Lung (tissue), 4 donors: ENCODE data around the gene RAB4B. TPM values are rescaled to one million over a fixed set of nuclear protein-coding genes. Genes with fewer than 3 reads are reported as not detected.

Experiments
- polyA plus RNA-seq, 2 donors: library from polyadenylated mRNA; stranded (reverse); fragments of 200-250 nt; gene quantifications; one replicate each; pipeline ENCODE4 v1.2.1, GENCODE V29; 2013
- total RNA-seq, 2 donors: library from RNA; depleted of rRNA in 1 of 2; stranded (reverse); fragments of >200 nt in 1 of 2; gene quantifications; one replicate each; pipeline ENCODE4 v1.2.1, GENCODE V29; 2014 to 2021
- donor health status: Bipolar disorder and iron deficiency.
- donor health status: healthy.
- donor health status: DM: yes; HTN: yes; CAD: no.

RAB4B gene
- total and polyA plus RNA-seq, 4 donors: 11.5 to 90.9 (median 75.8) TPM

Other genes starting within 250 kb of the RAB4B start
- 100 to 1,000 TPM in 1 of 2 donors, 10 to 100 TPM in 1; 21.1 to 105 TPM for gene SHKBP1, start 201.4 kb upstream of the RAB4B start, total RNA-seq
- gene SHKBP1, start 201.4 kb upstream of the RAB4B start, polyA plus RNA-seq: 100 to 1,000 TPM in 1 of 2 donors, 10 to 100 TPM in 1; 89.0 to 191 TPM
- gene LTBP4, start 176.9 kb upstream of the RAB4B start, total RNA-seq: 100 to 1,000 TPM; 203 to 290 TPM
- 10 to 100 TPM; 73.0 to 99.4 TPM for gene LTBP4, start 176.9 kb upstream of the RAB4B start, polyA plus RNA-seq
- 10 to 100 TPM; 18.5 to 41.2 TPM for gene NUMBL, start 87.6 kb upstream of the RAB4B start, total RNA-seq
- 10 to 100 TPM; 13.2 to 15.7 TPM for gene NUMBL, start 87.6 kb upstream of the RAB4B start, polyA plus RNA-seq
- 10 to 100 TPM; 45.4 to 78.8 TPM for gene COQ8B, start 61.4 kb upstream of the RAB4B start, total RNA-seq
- gene COQ8B, start 61.4 kb upstream of the RAB4B start, polyA plus RNA-seq: 10 to 100 TPM; 34.7 to 59.1 TPM
- gene ITPKC, start 61.1 kb upstream of the RAB4B start, total RNA-seq: 10 to 100 TPM; 28.0 to 38.5 TPM
- gene ITPKC, start 61.1 kb upstream of the RAB4B start, polyA plus RNA-seq: 10 to 100 TPM; 47.6 to 97.2 TPM
- 10 to 100 TPM in 1 of 2 donors, 1 to 10 TPM in 1; 5.3 to 23.7 TPM for gene ACTMAP, start 27.8 kb upstream of the RAB4B start, total RNA-seq
- gene ACTMAP, start 27.8 kb upstream of the RAB4B start, polyA plus RNA-seq: 10 to 100 TPM in 1 of 2 donors, 1 to 10 TPM in 1; 6.8 to 27.7 TPM
- gene SNRPA, start 27.0 kb upstream of the RAB4B start, total RNA-seq: 10 to 100 TPM; 47.4 to 77.4 TPM
- gene SNRPA, start 27.0 kb upstream of the RAB4B start, polyA plus RNA-seq: 10 to 100 TPM; 44.5 to 69.9 TPM
- gene MIA, start 2.7 kb upstream of the RAB4B start, total RNA-seq: 1 to 10 TPM in 1 of 2 donors, not detected in 1; 3.2 TPM
- 1 to 10 TPM in 1 of 2 donors, under 1 TPM in 1; 0.75 to 4.6 TPM for gene MIA, start 2.7 kb upstream of the RAB4B start, polyA plus RNA-seq
- gene EGLN2, start 20.9 kb downstream of the RAB4B start, total RNA-seq: 100 to 1,000 TPM; 130 to 157 TPM
- gene EGLN2, start 20.9 kb downstream of the RAB4B start, polyA plus RNA-seq: 100 to 1,000 TPM; 132 to 133 TPM
- gene CYP2A6, start 72.2 kb downstream of the RAB4B start, total RNA-seq: 1 to 10 TPM in 1 of 2 donors, under 1 TPM in 1; 0.97 to 1.7 TPM
- under 1 TPM; 0.45 to 0.57 TPM for gene CYP2A6, start 72.2 kb downstream of the RAB4B start, polyA plus RNA-seq
- gene CYP2A7, start 104.0 kb downstream of the RAB4B start, total RNA-seq: 1 to 10 TPM in 1 of 2 donors, not detected in 1; 1.6 TPM
- gene CYP2A7, start 104.0 kb downstream of the RAB4B start, polyA plus RNA-seq: under 1 TPM; 0.11 to 0.14 TPM
- gene CYP2B6, start 213.0 kb downstream of the RAB4B start, total RNA-seq: 1 to 10 TPM in 1 of 2 donors, not detected in 1; 1.2 TPM
- gene CYP2B6, start 213.0 kb downstream of the RAB4B start, polyA plus RNA-seq: under 1 TPM in 1 of 2 donors, not detected in 1; 0.01 TPM